K562 treated with DMSO at 1 percent for 24 hours (cell line): ENCODE results near the gene NDUFS3. TPM values are rescaled to one million over a fixed set of nuclear protein-coding genes. Genes with fewer than 3 reads are reported as not detected.

ENCODE experiments used
- total RNA-seq: library from RNA; unstranded; fragments of 300-600 nt; gene quantifications from 2 replicates; pipeline ENCODE4 v1.2.3, GENCODE V29; 2022; ENCODE audit warnings: low read depth; ENCODE audit not compliant: insufficient read depth

The NDUFS3 gene
- total RNA-seq: 186 and 187 TPM in 2 replicates

GRCh38 chr11:47578524-47579494, at the start of gene NDUFS3, which contains the start of gene KBTBD4:
TSS of gene NDUFS3 (plus strand) at chr11:47579074. CDS start at chr11:47579092, 18 bp downstream.
TSS of gene KBTBD4 (minus strand) at chr11:47578970. CDS start at chr11:47578951, 19 bp downstream.

GRCh38 chr11:47552566-47553405, 26.1 kb upstream of the NDUFS3 start, which contains the start of gene CELF1:
TSS of gene CELF1 (minus strand) at chr11:47553132. CDS start at chr11:47499523, 53,609 bp downstream.

GRCh38 chr11:47565340-47566148, 13.3 kb upstream of the NDUFS3 start, which contains the start of gene PTPMT1:
TSS of gene PTPMT1 (plus strand) at chr11:47565599. CDS start at chr11:47565623, 24 bp downstream.

GRCh38 chr11:47586098-47586855, 7.4 kb downstream of the NDUFS3 start, which contains the start of gene FAM180B:
TSS of gene FAM180B (plus strand) at chr11:47586678. CDS start at chr11:47586769, 91 bp downstream.

GRCh38 chr11:47593934-47594855, 15.3 kb downstream of the NDUFS3 start, which contains the start of gene C1QTNF4:
TSS of gene C1QTNF4 (minus strand) at chr11:47594411. CDS start at chr11:47590810, 3,601 bp downstream.

Other genes with a start within 250 kb of the NDUFS3 start
- gene MYBPC3, start 226.4 kb upstream of the NDUFS3 start, total RNA-seq: 0.07 and 0.14 TPM in 2 replicates
- 97.0 and 98.7 TPM in 2 replicates for gene SPI1, start 200.5 kb upstream of the NDUFS3 start, total RNA-seq
- gene SLC39A13, start 170.5 kb upstream of the NDUFS3 start, total RNA-seq: 36.8 and 37.2 TPM in 2 replicates
- gene PSMC3, start 152.6 kb upstream of the NDUFS3 start, total RNA-seq: 257 and 263 TPM in 2 replicates
- 1.0 TPM in 1 of 2 replicates, not detected in the other for gene RAPSN, start 129.9 kb upstream of the NDUFS3 start, total RNA-seq
- gene CELF1, start 25.9 kb upstream of the NDUFS3 start, total RNA-seq: 25.5 and 29.4 TPM in 2 replicates
- 148 and 158 TPM in 2 replicates for gene PTPMT1, start 13.5 kb upstream of the NDUFS3 start, total RNA-seq
- 14.7 and 15.5 TPM in 2 replicates for gene KBTBD4, start 104 bp upstream of the NDUFS3 start, total RNA-seq
- gene FAM180B, start 7.6 kb downstream of the NDUFS3 start, total RNA-seq: not detected in 2 replicates
- gene C1QTNF4, start 15.3 kb downstream of the NDUFS3 start, total RNA-seq: not detected in 2 replicates
- 52.9 and 61.5 TPM in 2 replicates for gene MTCH2, start 63.5 kb downstream of the NDUFS3 start, total RNA-seq
- gene AGBL2, start 136.3 kb downstream of the NDUFS3 start, total RNA-seq: 0.19 and 1.1 TPM in 2 replicates
- gene FNBP4, start 188.3 kb downstream of the NDUFS3 start, total RNA-seq: 34.5 and 36.9 TPM in 2 replicates